Brain microvascular endothelial cell (primary cell): ENCODE data around the gene MGST3.
A peak's percentile ranks its signal among the peaks of the same experiment; 100 is the strongest.

Experiments
- DNase-seq: peaks from one replicate; pipeline ENCODE4 v3.0.0-alpha.2; 2020
- H3K27ac ChIP-seq: fragments of 250-450 bp; sonication (Bioruptor Pico); 2 replicates; pipeline ENCODE4 v1.5.1; 2020; ENCODE audit warnings: mild to moderate bottlenecking, moderate library complexity
- H3K27me3 ChIP-seq: fragments of 250-450 bp; sonication (Bioruptor Pico); replicated peaks from 2 replicates; pipeline ENCODE4 v1.5.1; 2020; ENCODE audit warnings: mild to moderate bottlenecking
- H3K36me3 ChIP-seq: fragments of 250-450 bp; sonication (Bioruptor Pico); replicated peaks from 2 replicates; pipeline ENCODE4 v1.5.1; 2020; ENCODE audit warnings: mild to moderate bottlenecking
- H3K4me3 ChIP-seq: 2 replicates; pipeline ENCODE4 v1.5.1; 2011; ENCODE audit warnings: low read depth, mild to moderate bottlenecking, control low read depth, low read length, moderate library complexity
- CTCF ChIP-seq: IDR thresholded peaks from 2 replicates; pipeline ENCODE4 v1.5.1; 2011; ENCODE audit warnings: low read depth, mild to moderate bottlenecking, moderate library complexity, low read length, control low read depth, inconsistent platforms; ENCODE audit errors: missing control alignments
- in situ Hi-C: cut with HindIII; loops from 2 replicates; pipeline ENCODE4 v1.10.0; 2017; ENCODE audit warnings: low sequenced_read_pairs, low pct_ligation_motif_present

The MGST3 gene

GRCh38 chr1:165683848-165684485 lies 52.9 kb downstream of the MGST3 start:
- DNase-seq = no peak
- no peak overlapping the region for H3K4me3 ChIP-seq
- H3K27ac ChIP-seq = no peak overlapping the region
- in situ Hi-C loops = no loop called here
- peaks cover 25% of the 10 kb centered on the region for H3K36me3 ChIP-seq
- TF ChIP-seq CTCF = no peak
- H3K27me3 ChIP-seq = no peaks in the 10 kb centered on the region

- Histone ChIP-seq H3K27ac (no peak overlapping the region), H3K4me3 (no peak overlapping the region), H3K36me3 (peaks cover 14% of the 10 kb centered on the region), H3K27me3 (no peaks in the 10 kb centered on the region)
- TF ChIP-seq CTCF = peak; percentile 30
- no peak for DNase-seq
- in situ Hi-C loops = no loop called here
Observed at GRCh38 chr1:165686121-165686970, 55.3 kb downstream of the MGST3 start.

- no peak for DNase-seq
- H3K4me3 ChIP-seq = no peak overlapping the region
- no peak for TF ChIP-seq CTCF
- no peak overlapping the region for H3K27ac ChIP-seq
- H3K36me3 ChIP-seq = peaks cover 9% of the 10 kb centered on the region
- in situ Hi-C loops = no loop called here
- H3K27me3 ChIP-seq = no peaks in the 10 kb centered on the region
Observed at GRCh38 chr1:165686971-165687433, 56.0 kb downstream of the MGST3 start.

GRCh38 chr1:165688046-165688445 lies 57.0 kb downstream of the MGST3 start:
- Histone ChIP-seq H3K36me3 (no peaks in the 10 kb centered on the region), H3K27me3 (no peaks in the 10 kb centered on the region), H3K27ac (no peak overlapping the region), H3K4me3 (no peak overlapping the region)
- no peak for DNase-seq
- in situ Hi-C loops = no loop called here
- TF ChIP-seq CTCF = no peak

- H3K27ac ChIP-seq = no peak overlapping the region
- H3K27me3 ChIP-seq = no peaks in the 10 kb centered on the region
- H3K36me3 ChIP-seq = no peaks in the 10 kb centered on the region
- H3K4me3 ChIP-seq = no peak overlapping the region
- no peak for DNase-seq
- TF ChIP-seq CTCF = no peak
- in situ Hi-C loops = no loop called here
Observed at GRCh38 chr1:165695031-165695430, 64.0 kb downstream of the MGST3 start.
